Measurements from ENCODE around the gene EXOSC3. TPM values are rescaled to one million over a fixed set of nuclear protein-coding genes. Genes with fewer than 3 reads are reported as not detected.

The EXOSC3 gene
- total and polyA plus RNA-seq, 9 of the 15 experiments (the other 6 are each of a cell fraction or from before 2014, with no cell fraction given): 18.5 to 266 (median 114) TPM

DNA sequence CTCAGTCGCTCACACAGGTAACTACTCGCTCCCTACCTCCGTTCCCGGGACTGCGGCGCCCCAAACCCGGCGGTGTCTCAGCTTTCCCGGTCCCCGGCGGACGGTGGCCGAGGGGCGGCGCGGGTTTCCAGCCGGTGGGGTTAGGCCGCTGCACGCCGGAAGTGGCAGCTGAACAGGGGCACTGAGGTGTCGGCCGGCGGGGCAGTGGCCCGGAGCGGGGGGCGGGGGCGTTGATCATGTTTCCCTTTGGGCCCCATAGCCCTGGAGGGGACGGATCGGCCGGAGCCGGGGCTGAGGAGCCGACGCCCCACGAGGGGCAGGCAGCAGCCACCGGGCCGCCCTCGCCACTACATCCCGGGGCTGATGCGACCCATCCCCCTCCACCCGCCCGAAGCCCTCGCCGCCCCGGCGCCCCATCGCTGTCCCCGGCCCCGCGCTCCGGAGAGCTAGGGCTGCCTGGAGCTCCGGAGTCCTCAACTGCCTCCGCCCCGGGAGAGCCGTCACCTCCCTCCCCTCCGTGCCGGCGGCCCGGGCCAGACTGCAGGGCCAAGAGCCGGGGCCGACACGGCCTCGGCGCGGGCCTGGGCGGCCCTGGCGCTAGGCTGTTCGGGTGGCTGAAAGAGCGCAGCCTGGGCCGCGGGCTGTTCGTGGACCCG, 15.9 kb upstream of the EXOSC3 start, which contains the start of gene DCAF10 (continued):
- TF ChIP-seq, protein P1, sequence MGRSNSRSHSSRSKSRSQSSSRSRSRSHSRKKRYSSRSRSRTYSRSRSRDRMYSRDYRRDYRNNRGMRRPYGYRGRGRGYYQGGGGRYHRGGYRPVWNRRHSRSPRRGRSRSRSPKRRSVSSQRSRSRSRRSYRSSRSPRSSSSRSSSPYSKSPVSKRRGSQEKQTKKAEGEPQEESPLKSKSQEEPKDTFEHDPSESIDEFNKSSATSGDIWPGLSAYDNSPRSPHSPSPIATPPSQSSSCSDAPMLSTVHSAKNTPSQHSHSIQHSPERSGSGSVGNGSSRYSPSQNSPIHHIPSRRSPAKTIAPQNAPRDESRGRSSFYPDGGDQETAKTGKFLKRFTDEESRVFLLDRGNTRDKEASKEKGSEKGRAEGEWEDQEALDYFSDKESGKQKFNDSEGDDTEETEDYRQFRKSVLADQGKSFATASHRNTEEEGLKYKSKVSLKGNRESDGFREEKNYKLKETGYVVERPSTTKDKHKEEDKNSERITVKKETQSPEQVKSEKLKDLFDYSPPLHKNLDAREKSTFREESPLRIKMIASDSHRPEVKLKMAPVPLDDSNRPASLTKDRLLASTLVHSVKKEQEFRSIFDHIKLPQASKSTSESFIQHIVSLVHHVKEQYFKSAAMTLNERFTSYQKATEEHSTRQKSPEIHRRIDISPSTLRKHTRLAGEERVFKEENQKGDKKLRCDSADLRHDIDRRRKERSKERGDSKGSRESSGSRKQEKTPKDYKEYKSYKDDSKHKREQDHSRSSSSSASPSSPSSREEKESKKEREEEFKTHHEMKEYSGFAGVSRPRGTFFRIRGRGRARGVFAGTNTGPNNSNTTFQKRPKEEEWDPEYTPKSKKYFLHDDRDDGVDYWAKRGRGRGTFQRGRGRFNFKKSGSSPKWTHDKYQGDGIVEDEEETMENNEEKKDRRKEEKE (IDR thresholded peaks at IDR 0.05; ENCODE audit: borderline replicate concordance in 1 of 2, control insufficient read depth in 1 of 2, low read depth in 2 of 2, low read length in 1 of 2): peak in 1 of 2 experiments; percentile 99; a peak in 2 of 4 replicates
- TF ChIP-seq, protein P2, sequence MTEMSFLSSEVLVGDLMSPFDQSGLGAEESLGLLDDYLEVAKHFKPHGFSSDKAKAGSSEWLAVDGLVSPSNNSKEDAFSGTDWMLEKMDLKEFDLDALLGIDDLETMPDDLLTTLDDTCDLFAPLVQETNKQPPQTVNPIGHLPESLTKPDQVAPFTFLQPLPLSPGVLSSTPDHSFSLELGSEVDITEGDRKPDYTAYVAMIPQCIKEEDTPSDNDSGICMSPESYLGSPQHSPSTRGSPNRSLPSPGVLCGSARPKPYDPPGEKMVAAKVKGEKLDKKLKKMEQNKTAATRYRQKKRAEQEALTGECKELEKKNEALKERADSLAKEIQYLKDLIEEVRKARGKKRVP (CRISPR knock-in tag; IDR thresholded peaks at IDR 0.05): no peak
- TF ChIP-seq ZNF174 (CRISPR knock-in tag; IDR thresholded peaks at IDR 0.05) (no peak), POLR3A (IDR thresholded peaks at IDR 0.05; ENCODE audit: borderline replicate concordance, extremely low read depth, insufficient read depth, insufficient read length) (no peak), SOX6 (IDR thresholded peaks at IDR 0.05) (peak; percentile 63; the same call in 1 of the 2 replicates), SIN3B (IDR thresholded peaks at IDR 0.05; ENCODE audit: low read depth) (peak; percentile 89), MAFG (tag; conservative IDR thresholded peaks at IDR 0.05) (no peak), PRMT5 (CRISPR knock-in tag; IDR thresholded peaks at IDR 0.05) (no peak; the same call in 1 of the 2 replicates), ZNF57 (CRISPR knock-in tag; IDR thresholded peaks at IDR 0.05) (no peak), ZNF408 (CRISPR knock-in tag; IDR thresholded peaks at IDR 0.05; ENCODE audit: low read depth) (no peak)
- TF ChIP-seq, protein P3, sequence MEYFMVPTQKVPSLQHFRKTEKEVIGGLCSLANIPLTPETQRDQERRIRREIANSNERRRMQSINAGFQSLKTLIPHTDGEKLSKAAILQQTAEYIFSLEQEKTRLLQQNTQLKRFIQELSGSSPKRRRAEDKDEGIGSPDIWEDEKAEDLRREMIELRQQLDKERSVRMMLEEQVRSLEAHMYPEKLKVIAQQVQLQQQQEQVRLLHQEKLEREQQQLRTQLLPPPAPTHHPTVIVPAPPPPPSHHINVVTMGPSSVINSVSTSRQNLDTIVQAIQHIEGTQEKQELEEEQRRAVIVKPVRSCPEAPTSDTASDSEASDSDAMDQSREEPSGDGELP (CRISPR knock-in tag; IDR thresholded peaks at IDR 0.05; ENCODE audit: borderline replicate concordance): peak; percentile 94
- TF ChIP-seq, protein P4, sequence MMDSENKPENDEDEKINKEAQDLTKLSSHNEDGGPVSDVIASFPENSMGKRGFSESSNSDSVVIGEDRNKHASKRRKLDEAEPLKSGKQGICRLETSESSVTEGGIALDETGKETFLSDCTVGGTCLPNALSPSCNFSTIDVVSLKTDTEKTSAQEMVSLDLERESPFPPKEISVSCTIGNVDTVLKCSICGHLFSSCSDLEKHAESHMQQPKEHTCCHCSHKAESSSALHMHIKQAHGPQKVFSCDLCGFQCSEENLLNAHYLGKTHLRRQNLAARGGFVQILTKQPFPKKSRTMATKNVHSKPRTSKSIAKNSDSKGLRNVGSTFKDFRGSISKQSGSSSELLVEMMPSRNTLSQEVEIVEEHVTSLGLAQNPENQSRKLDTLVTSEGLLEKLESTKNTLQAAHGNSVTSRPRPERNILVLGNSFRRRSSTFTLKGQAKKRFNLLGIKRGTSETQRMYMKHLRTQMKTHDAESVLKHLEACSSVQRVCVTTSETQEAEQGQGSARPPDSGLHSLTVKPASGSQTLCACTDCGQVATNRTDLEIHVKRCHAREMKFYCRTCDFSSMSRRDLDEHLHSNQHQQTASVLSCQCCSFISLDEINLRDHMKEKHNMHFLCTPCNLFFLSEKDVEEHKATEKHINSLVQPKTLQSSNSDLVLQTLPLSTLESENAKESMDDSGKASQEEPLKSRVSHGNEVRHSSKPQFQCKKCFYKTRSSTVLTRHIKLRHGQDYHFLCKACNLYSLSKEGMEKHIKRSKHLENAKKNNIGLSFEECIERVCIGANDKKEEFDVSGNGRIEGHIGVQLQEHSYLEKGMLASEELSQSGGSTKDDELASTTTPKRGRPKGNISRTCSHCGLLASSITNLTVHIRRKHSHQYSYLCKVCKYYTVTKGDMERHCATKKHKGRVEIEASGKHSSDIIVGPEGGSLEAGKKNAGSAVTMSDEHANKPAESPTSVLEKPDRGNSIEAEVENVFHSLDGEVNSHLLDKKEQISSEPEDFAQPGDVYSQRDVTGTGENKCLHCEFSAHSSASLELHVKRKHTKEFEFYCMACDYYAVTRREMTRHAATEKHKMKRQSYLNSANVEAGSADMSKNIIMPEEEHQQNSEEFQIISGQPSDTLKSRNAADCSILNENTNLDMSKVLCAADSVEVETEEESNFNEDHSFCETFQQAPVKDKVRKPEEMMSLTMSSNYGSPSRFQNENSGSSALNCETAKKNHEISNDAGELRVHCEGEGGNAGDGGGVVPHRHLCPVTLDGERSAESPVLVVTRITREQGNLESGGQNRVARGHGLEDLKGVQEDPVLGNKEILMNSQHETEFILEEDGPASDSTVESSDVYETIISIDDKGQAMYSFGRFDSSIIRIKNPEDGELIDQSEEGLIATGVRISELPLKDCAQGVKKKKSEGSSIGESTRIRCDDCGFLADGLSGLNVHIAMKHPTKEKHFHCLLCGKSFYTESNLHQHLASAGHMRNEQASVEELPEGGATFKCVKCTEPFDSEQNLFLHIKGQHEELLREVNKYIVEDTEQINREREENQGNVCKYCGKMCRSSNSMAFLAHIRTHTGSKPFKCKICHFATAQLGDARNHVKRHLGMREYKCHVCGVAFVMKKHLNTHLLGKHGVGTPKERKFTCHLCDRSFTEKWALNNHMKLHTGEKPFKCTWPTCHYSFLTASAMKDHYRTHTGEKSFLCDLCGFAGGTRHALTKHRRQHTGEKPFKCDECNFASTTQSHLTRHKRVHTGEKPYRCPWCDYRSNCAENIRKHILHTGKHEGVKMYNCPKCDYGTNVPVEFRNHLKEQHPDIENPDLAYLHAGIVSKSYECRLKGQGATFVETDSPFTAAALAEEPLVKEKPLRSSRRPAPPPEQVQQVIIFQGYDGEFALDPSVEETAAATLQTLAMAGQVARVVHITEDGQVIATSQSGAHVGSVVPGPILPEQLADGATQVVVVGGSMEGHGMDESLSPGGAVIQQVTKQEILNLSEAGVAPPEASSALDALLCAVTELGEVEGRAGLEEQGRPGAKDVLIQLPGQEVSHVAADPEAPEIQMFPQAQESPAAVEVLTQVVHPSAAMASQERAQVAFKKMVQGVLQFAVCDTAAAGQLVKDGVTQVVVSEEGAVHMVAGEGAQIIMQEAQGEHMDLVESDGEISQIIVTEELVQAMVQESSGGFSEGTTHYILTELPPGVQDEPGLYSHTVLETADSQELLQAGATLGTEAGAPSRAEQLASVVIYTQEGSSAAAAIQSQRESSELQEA (IDR thresholded peaks at IDR 0.05; ENCODE audit: low read depth): peak; percentile 93

Measured in K562 (cell line).